ENCODE data around the gene MTM1. TPM values are rescaled to one million over a fixed set of nuclear protein-coding genes. Genes with fewer than 3 reads are reported as not detected.

MTM1 gene
- polyA plus RNA-seq, 1 of the 3 experiments (the other 2 are of a cell fraction) = 2.7 TPM

DNA sequence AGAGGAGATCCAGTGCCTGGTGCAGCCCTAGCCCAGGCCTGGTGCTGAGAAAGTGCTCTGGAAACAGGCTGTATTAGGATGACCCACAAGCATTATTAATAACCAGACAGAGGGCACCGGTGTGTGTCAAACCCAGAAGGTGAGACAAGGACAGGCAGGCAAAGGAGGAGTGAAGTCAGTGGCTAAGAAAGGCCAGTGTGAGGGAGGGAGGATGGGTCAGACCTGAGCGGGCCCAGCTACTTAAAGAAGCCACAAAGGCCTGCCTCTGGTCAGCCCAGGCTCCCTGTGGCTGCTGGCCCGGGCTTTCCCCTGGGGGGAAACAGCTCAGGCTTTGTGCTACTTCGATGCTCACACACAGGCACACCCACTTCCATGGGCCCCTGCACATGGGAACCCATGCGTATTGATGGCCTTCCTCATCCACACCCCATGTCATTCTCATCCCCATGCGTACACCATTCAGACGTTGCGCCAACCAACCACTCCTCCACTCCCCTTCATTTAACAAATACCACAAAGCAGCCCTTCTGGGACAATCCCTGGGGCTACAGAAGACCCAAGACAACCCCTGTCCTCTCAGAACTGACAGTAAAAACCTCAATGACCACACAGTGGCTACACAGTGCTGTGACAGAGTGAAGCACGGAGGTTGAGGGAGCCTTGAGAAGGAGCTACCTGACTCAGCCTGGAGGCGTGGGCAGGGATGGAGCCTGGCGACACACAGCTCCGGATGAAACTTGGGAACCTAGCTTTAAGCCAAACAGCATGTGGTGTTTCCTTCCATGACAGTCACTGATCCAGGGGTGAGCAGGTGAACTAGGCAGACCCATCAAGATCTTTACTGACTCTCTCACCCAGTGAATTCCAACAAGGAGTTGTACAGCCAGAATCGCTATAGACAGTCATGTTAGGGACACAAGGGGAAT lies 24.9 kb upstream of the MTM1 start:
- CTCF ChIA-PET = interaction anchor here (1.4 kb wide), 1 partner anchor 16 kb away, joined by 3 read pairs; no protein-coding TSS in a partner anchor
- 63% methylated on average over 12 of the region's 13 CpGs for WGBS (ENCODE audit: low lambda C conversion rate)

More for the DNA sequence above, 24.9 kb upstream of the MTM1 start:
- Histone ChIP-seq H3K9ac (no peak overlapping the region), H3K9me2 (no peaks in the 10 kb centered on the region), H3K79me2 (ENCODE audit: insufficient read depth) (no peaks in the 10 kb centered on the region), H3F3A (replicated peaks; ENCODE audit: insufficient read depth) (no peaks in the 10 kb centered on the region), H3K27me3 (ENCODE audit: insufficient read depth) (no peaks in the 10 kb centered on the region), H3K9me3 (no peaks in the 10 kb centered on the region), H4K20me1 (ENCODE audit: insufficient read depth) (no peaks in the 10 kb centered on the region), H3K27ac (ENCODE audit: low read depth in 2 of 2, low read length in 1 of 2) (no peak overlapping the region), H3K4me2 (no peak overlapping the region), H3K4me3 (ENCODE audit: low read depth in 2 of 2, low read length in 1 of 2) (no peak overlapping the region), H2AFZ (ENCODE audit: low read depth) (no peak overlapping the region), H3K4me1 (ENCODE audit: control insufficient read depth in 1 of 2, insufficient read depth in 2 of 2, low read depth in 1 of 2, low read length in 1 of 2) (no peaks in the 10 kb centered on the region; a peak in 1 of 4 replicates), H3K36me3 (replicated peaks in 1 of 2; ENCODE audit: control insufficient read depth in 1 of 2, insufficient read depth in 2 of 2, low read length in 1 of 2) (no peaks in the 10 kb centered on the region)
- TF ChIP-seq TCF12 (IDR thresholded peaks at IDR 0.05) (no peak), FOXJ3 (CRISPR knock-in tag; IDR thresholded peaks at IDR 0.05) (no peak), MXI1 (IDR thresholded peaks at IDR 0.05; ENCODE audit: low read depth, low read length) (no peak), JUND (IDR thresholded peaks at IDR 0.05) (no peak), IRF3 (IDR thresholded peaks at IDR 0.05; ENCODE audit: low read depth, low read length) (no peak), CTCF (IDR thresholded peaks at IDR 0.05) (no peak), USF2 (IDR thresholded peaks at IDR 0.05; ENCODE audit: borderline replicate concordance, low read depth, low read length) (no peak), CHD2 (IDR thresholded peaks at IDR 0.05; ENCODE audit: low read length, partially characterized antibody) (no peak), GATA2 (CRISPR knock-in tag; IDR thresholded peaks at IDR 0.05) (no peak), TAF1 (IDR thresholded peaks at IDR 0.05; ENCODE audit: borderline replicate concordance, low read depth, low read length) (no peak), YY1 (IDR thresholded peaks at IDR 0.05; ENCODE audit: low read depth) (no peak), EP300 (IDR thresholded peaks at IDR 0.05; ENCODE audit: borderline replicate concordance in 1 of 2, low read depth in 1 of 2, low read length in 1 of 2) (no peak), FOXM1 (IDR thresholded peaks at IDR 0.05; ENCODE audit: low read depth) (no peak)
- TF ChIP-seq, protein P1, sequence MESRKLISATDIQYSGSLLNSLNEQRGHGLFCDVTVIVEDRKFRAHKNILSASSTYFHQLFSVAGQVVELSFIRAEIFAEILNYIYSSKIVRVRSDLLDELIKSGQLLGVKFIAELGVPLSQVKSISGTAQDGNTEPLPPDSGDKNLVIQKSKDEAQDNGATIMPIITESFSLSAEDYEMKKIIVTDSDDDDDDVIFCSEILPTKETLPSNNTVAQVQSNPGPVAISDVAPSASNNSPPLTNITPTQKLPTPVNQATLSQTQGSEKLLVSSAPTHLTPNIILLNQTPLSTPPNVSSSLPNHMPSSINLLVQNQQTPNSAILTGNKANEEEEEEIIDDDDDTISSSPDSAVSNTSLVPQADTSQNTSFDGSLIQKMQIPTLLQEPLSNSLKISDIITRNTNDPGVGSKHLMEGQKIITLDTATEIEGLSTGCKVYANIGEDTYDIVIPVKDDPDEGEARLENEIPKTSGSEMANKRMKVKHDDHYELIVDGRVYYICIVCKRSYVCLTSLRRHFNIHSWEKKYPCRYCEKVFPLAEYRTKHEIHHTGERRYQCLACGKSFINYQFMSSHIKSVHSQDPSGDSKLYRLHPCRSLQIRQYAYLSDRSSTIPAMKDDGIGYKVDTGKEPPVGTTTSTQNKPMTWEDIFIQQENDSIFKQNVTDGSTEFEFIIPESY (IDR thresholded peaks at IDR 0.05; ENCODE audit: borderline replicate concordance, low read depth) = no peak
- POLR2A ChIA-PET = no interaction called here
- DNase-seq = no peak
